ENCODE data around the gene ANLN.
"Not testable (repeated sequence)": the region's sequence is repeated elsewhere in the genome, so short reads cannot be mapped to it uniquely, and the experiment has no call there.

ANLN gene

DNA sequence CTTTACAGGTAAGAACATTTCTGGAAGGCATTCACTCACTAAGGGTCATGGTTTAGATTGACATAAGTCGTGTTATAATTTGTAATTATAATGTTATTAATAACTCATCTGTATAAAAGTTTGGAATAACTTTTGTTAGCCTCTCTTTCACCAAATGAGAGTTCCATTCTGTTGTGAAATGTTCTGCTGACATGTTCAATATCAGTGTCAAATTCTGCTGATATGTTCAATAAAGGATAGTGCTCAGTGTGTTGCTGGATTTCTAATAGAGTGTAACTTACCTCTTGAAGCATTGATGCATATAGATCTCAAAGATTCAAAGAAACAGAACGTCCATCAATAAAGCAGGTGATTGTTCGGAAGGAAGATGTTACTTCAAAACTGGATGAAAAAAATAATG is 30.6 kb downstream of the ANLN start:
- DNase-seq, result no peak

GRCh38 chr7:36422072-36422471 is 32.4 kb downstream of the ANLN start:
- DNase-seq, result no peak

- no peak for DNase-seq
These were observed 34.0 kb downstream of the ANLN start for GRCh38 chr7:36423633-36424032.

DNA sequence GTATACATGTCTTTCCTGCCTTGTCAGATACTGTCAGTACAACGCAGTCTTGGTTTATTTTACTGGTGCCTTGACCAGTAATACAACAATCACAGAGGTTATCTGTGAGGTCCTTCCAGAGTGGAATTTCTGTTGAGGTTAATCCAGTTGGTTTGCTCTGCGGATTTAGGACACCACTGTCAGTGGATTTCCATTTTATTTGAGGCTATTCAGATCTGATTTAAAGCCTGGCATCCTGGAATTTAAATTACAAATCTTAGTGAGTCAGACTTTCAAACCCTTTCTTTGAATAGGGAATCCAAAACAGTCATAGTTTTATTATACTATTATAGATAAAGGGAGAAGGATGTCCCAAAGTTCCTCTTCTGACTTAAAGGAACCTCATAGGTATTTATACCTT is 40.5 kb downstream of the ANLN start:
- DNase-seq, result no peak

- DNase-seq, result no peak
These were observed 41.2 kb downstream of the ANLN start for GRCh38 chr7:36430881-36431280.

DNA sequence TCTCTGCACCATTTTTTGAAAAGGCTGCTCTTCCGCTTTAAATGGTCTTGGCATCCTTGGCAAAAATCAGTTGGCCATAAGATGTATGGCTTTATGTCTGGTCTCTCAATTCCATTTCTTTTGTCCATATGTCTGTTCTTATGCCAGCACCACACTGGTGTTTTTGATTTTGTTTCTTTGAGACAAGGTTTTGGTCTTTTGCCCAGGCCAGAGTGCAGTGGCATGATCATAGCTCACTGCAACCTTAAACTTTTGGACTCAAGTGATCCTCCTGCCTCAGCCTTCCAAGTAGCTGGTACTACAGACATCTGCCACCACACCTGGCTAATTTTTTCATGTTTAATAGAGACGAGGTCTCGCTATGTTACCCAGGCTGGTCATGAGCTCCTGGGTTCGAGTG is 48.5 kb downstream of the ANLN start:
- DNase-seq, result no peak

DNA sequence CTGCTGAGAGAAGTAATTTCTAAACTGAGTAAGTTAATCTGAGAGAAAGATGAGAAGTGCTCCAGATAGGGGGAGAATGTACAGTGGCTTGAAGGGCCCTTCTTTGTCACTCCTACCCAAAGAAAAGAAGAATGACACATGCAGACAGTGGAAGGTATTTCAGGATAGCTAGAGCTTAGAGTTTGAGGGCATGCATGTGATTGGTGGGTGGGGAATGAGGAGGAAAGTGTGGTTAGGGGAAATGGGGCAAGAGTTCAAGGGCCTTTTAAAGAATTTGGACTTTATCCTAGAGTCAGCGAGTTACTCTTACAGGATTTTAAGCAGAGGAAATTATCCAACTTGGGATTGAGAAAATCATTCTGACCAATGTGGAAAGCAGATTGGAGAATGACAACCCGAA is 50.0 kb downstream of the ANLN start:
- no peak for DNase-seq

DNA sequence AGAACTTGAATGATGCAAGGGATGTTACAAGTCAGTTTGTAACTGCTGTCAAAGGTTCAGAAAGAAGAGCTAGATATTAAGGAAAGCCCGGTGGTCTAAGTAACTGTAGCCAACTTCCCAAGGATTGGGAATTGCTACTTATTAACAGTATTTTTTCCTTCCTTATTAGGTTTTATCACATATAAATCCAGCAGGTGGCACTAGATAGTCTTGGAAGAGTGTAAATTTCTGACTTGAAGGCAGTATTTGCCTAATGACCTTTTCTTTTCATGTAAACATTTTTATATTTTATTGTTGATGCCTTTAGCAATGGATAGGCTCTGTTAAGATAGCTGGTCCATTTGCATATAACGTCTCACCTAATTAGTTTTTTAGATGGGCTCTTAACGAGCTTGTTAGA is 51.2 kb downstream of the ANLN start:
- DNase-seq, result no peak

GRCh38 chr7:36441344-36442022 is 51.8 kb downstream of the ANLN start:
- no peak for DNase-seq

- DNase-seq, result no peak
These were observed 59.2 kb downstream of the ANLN start for GRCh38 chr7:36448781-36449379.

GRCh38 chr7:36449685-36450084 is 60.0 kb downstream of the ANLN start:
- no peak for DNase-seq

DNA sequence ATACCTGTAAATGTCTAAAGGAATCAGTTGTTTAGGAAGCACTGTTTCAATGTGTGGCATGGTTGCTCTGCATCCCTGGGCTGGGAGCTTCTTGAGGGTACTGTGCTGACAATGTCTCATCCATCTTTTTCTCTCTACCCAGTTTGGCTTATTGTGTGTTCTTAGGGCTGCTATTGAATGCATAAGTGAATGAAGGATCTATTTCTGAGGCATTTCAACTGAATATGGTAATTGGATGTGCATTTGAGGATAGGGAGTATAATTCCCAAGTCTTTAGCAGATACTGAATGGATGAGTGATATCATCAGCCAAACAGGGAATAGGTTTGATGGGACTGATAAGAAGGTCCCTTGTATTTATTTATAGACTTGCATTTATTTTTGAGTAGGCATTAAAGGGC is 64.1 kb downstream of the ANLN start:
- no peak for DNase-seq

DNA sequence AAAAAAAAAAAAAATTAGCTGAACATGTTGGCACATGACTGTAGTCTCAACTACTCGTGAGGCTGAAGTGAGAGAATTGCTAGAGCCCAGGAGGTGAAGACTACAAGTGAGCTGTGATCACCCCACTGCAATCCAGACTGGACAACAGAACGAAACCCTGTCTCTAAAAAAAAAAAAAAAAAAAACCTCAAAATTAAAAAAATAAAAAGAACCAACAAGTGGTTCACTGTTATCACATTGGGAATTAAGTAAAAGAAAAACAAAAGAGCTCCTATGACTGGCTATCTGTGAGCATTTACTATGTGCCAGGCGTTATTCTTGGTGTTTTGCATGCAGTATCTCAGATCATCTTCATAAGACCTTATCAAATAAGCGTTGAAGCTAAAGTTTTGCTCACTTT is 66.0 kb downstream of the ANLN start:
- DNase-seq, result no peak

- no peak for DNase-seq
These were observed 66.5 kb downstream of the ANLN start for GRCh38 chr7:36456138-36456537.

GRCh38 chr7:36456548-36456947 is 66.9 kb downstream of the ANLN start:
- no peak for DNase-seq

DNA sequence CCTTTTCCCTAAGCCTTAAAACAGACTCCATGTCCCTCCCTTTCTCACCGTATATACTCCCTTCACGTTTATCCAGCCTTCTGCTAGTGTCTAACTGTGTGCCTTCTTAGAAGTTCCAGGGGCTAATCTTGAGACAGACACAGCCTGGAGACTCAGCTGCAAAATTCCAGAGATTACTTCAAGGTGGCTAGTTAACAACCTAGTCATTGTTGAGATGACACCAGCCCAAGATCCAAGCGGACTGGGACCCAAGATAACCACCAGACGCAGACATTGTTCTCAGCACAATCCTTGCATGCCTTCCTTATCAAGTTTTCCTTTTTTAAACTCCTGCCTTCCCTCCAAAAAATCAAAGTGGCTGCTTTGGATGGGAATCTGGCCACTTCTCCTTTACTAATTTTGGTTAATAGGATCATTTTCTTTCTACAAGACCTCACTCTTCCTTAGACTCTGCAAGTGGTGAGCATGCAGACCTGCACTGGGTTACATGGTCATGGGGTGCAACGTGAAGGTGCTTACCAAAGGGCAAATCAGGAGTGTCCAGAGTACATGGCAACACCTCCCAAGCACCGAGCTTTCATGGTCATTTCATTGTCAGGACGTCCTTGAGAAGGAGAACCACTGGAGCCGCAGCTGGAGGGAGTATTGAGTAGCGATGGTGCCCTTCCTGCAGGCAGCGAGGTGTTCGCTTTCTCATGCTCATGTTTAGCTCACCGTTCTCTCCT is 69.7 kb downstream of the ANLN start:
- DNase-seq, result no peak

GRCh38 chr7:36460811-36461429 is 71.3 kb downstream of the ANLN start:
- DNase-seq, result no peak

GRCh38 chr7:36462551-36463137 is 73.0 kb downstream of the ANLN start:
- no peak for DNase-seq

- no peak for DNase-seq
These were observed 74.6 kb downstream of the ANLN start for GRCh38 chr7:36464271-36464670.

DNA sequence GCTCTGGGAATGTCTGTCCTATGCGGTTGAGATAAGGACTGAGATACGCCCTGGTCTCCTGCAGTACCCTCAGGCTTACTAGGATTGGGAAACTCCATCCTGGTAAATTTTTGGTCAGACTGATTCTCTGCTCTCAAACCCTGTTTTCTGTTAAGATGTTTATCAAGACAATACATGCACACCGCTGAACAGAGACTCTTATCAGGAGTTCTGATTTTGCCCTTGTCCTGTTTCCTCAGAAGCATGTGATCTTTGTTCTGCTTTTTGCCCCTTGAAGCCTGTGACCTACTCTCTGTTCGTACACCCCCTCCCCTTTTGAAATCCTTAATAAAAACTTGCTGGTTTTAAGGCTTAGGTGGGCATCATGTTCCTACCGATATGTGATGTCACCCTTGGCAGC is 76.3 kb downstream of the ANLN start:
- DNase-seq, result not testable (repeated sequence)

DNA sequence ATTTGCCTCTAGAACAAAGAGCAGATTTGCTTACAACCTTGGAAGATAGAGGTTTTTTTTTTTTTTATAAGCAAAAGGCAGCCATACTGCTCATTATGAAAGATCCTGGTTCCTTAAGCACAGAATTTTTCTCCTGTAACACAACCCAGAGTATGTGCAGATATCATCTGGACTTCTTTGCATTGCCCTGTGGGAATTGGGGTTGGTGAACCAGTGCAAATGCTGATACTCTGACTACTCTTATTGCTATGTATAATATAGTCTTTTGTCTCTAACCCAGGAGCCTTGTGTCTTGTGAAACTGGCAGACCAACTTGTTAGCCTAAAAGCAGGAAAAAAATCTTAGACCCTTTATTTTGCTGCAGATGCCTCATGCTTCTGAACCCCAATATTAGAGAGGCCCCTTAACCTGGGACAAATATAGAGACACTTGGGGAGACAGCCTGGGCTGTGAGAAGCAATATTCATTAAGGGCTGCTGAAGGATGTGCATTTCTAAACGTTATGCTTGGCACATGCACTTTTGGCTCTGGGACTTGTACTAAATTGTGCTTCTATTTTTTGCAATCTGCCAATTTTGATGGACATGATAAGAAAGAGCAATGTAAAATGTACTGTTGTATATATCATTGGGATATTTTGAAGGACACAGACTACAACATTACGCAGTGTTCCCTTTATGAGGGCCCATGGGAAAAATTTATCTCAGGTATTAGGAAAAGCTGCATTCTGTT is 78.9 kb downstream of the ANLN start:
- DNase-seq, result no peak

GRCh38 chr7:36469236-36469635 is 79.6 kb downstream of the ANLN start:
- DNase-seq, result no peak

Data from amniotic stem cell (primary cell).